H1 (cell line): ENCODE data around the gene FOXN1. TPM values are rescaled to one million over a fixed set of nuclear protein-coding genes. Genes with fewer than 3 reads are reported as not detected.

ENCODE experiments used
- ASH2L ChIP-seq: fragments of 200-600, 300-600 bp; sonication (generic); IDR thresholded peaks from one replicate; pipeline ENCODE4 v1.7.1; 2017; ENCODE audit warnings: low read length
- CBX8 ChIP-seq: fragments of 300-800, 300-1000 bp; sonication (generic); IDR thresholded peaks from 2 replicates; pipeline ENCODE4 v1.7.1; 2016; ENCODE audit warnings: low read depth, low read length, borderline replicate concordance
- CHD2 ChIP-seq: IDR thresholded peaks from 2 replicates; pipeline ENCODE4 v1.6.1; 2012; ENCODE audit warnings: low read length, improper control_type of control experiment
- FOSL1 ChIP-seq: IDR thresholded peaks from 2 replicates; pipeline ENCODE4 v1.6.1; 2011; ENCODE audit warnings: mild to moderate bottlenecking, low read depth, low read length, moderate library complexity; ENCODE audit not compliant: insufficient read depth
- KDM4A ChIP-seq: IDR thresholded peaks from one replicate; pipeline ENCODE4 v1.7.1; 2012; ENCODE audit warnings: low read depth, mild to moderate bottlenecking, moderate library complexity, low read length, inconsistent platforms; ENCODE audit not compliant: severe bottlenecking
- SAP30 ChIP-seq: fragments of 300-600 bp; sonication (generic); IDR thresholded peaks from 2 replicates; pipeline ENCODE4 v1.7.1; 2012; ENCODE audit warnings: low read length, moderate library complexity, mild to moderate bottlenecking, inconsistent platforms; ENCODE audit not compliant: insufficient read depth, insufficient replicate concordance
- SP4 ChIP-seq: IDR thresholded peaks from 2 replicates; pipeline ENCODE4 v1.6.1; 2012; ENCODE audit warnings: low read length, inconsistent platforms
- YY1 ChIP-seq: IDR thresholded peaks from 2 replicates; pipeline ENCODE4 v1.6.1; 2011; ENCODE audit warnings: low read depth, mild to moderate bottlenecking, low read length
- polyA plus RNA-seq, 7 experiments: library from polyadenylated mRNA; depleted of rRNA in 3 of 7; stranded (reverse) in 5 of 7; unstranded in 2 of 7; fragments of >200 nt in 5 of 7; fragments of 200-250 nt in 2 of 7; gene quantifications; 1 replicate in 5 of 7; 2 replicates in 1 of 7; 4 replicates in 1 of 7; pipeline versions ENCODE4 v1.2.1 to v1.2.3, GENCODE V29; 2011 to 2013; ENCODE audit warnings: missing spikeins in 2 of 7, mixed read lengths in 2 of 7
- total RNA-seq: library from RNA; stranded (reverse); fragmentation: NEBNext Ultra II Directional; extraction: Animal tissue kit (Norgen Biotek cat#: 25700); gene quantifications from 2 replicates; pipeline ENCODE4 v1.2.1, GENCODE V29; 2021
- TF ChIP-seq, protein P1 (sequence below): IDR thresholded peaks from 2 replicates; pipeline ENCODE4 v1.6.1; 2012; ENCODE audit warnings: low read length, inconsistent platforms

FOXN1 gene
- total and polyA plus RNA-seq, 2 of the 8 experiments (the other 6 are each of a cell fraction or from before 2014, with no cell fraction given), result not detected

DNA sequence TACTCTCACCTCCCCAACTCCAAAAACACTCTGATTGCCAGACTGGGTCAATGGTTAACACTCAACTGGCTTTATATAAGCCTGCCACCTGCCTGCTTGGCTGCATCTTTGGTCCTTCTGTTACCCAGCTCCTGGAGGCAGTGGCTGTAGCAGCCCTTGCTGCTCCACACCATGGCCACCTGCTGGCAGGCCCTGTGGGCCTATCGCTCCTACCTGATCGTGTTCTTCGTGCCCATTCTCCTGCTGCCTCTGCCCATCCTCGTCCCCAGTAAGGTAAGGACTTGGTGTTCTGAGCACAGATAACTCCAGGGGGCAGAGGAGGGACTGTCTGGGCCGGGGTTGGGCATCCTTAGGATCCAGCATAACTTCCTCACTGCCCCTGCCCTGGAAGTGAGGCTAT lies 32.6 kb upstream of the FOXN1 start, which contains the start of gene SLC13A2 (continued):
- TF ChIP-seq FOSL1, result no peak
- TF ChIP-seq, protein P1, sequence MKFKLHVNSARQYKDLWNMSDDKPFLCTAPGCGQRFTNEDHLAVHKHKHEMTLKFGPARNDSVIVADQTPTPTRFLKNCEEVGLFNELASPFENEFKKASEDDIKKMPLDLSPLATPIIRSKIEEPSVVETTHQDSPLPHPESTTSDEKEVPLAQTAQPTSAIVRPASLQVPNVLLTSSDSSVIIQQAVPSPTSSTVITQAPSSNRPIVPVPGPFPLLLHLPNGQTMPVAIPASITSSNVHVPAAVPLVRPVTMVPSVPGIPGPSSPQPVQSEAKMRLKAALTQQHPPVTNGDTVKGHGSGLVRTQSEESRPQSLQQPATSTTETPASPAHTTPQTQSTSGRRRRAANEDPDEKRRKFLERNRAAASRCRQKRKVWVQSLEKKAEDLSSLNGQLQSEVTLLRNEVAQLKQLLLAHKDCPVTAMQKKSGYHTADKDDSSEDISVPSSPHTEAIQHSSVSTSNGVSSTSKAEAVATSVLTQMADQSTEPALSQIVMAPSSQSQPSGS, result no peak
- no peak for TF ChIP-seq KDM4A
- TF ChIP-seq YY1, result no peak
- no peak for TF ChIP-seq SAP30
- no peak for TF ChIP-seq SP4
- no peak for TF ChIP-seq ASH2L
- TF ChIP-seq CHD2, result no peak
- TF ChIP-seq CBX8, result no peak
